K562 (cell line): ENCODE measurements around the gene ZNF618. TPM values are rescaled to one million over a fixed set of nuclear protein-coding genes. Genes with fewer than 3 reads are reported as not detected.

Experiments used
- ATAC-seq: fragments of 200-7000 bp; cut with Tn5 transposase; 3 replicates; pipeline ENCODE4 v1.9.1; 2020; ENCODE audit warnings: moderate library complexity
- BruUV-seq: library from RNA; stranded (reverse); fragments of 400-500 nt; replicated peaks from 2 replicates; lab custom pipeline; 2021; lab: Mats Ljungman, UMichigan
- CTCF ChIA-PET: fragments of 300-600 bp; formaldehyde crosslinking; extraction: SDS; loops from one replicate; lab custom pipeline; 2021; ENCODE audit warnings: low intra/inter-chr PET ratio; lab: Yijun Ruan, JAX
- POLR2A ChIA-PET: fragments of 300-600, 350-650 bp; sonication (Branson Sonifier 250); formaldehyde crosslinking; extraction: SDS; loops from one replicate; lab custom pipeline; 2021; ENCODE audit warnings: antibody characterized with exemption, inconsistent platforms; lab: Yijun Ruan, JAX
- DNase-seq, 4 experiments: peaks; one replicate each; pipeline versions ENCODE4 v3.0.0 to v3.0.0-alpha.2; 2011 to 2018; ENCODE audit warnings: low spot score in 3 of 4, mixed read lengths in 3 of 4; ENCODE audit errors: extremely low read depth in 1 of 4
- FAIRE-seq: peaks from 2 replicates; lab custom pipeline; 2011; peaks lifted over from hg19 to GRCh38; lab: Jason Lieb, UNC
- H2AFZ ChIP-seq: 2 replicates; pipeline ENCODE4 v1.6.0; 2011; ENCODE audit warnings: low read depth, low read length, control low read depth, inconsistent platforms
- H3K27ac ChIP-seq: fragments of 200-600 bp; 3 replicates; pipeline ENCODE4 v1.8.0; 2011; ENCODE audit warnings: low read depth, mild to moderate bottlenecking, control low read depth, inconsistent platforms, low read length, moderate library complexity, mixed read lengths; ENCODE audit errors: extremely low read depth
- H3K27me3 ChIP-seq, 2 experiments: fragments of 300-600 bp in 1 of 2; 2 replicates in 1 of 2; 3 replicates in 1 of 2; pipeline versions ENCODE4 v1.6.0 to v1.8.0; 2011; ENCODE audit warnings: inconsistent platforms in 2 of 2, low read length in 2 of 2, mild to moderate bottlenecking in 1 of 2, mixed read lengths in 1 of 2, moderate library complexity in 1 of 2; ENCODE audit not compliant: control insufficient read depth in 2 of 2, insufficient read depth in 2 of 2
- H3K36me3 ChIP-seq: fragments of 300-600 bp; 3 replicates; pipeline ENCODE4 v1.8.0; 2011; ENCODE audit warnings: mild to moderate bottlenecking, low read length, inconsistent platforms; ENCODE audit not compliant: control insufficient read depth, insufficient read depth
- H3K4me1 ChIP-seq, 2 experiments: fragments of 200-600 bp in 1 of 2; replicated peaks in 1 of 2; 2 replicates in 1 of 2; 3 replicates in 1 of 2; pipeline versions ENCODE4 v1.5.1 to v1.8.0; 2011; ENCODE audit warnings: inconsistent platforms in 2 of 2, low read length in 2 of 2, mild to moderate bottlenecking in 1 of 2, mixed read lengths in 1 of 2, moderate library complexity in 1 of 2; ENCODE audit not compliant: control insufficient read depth in 2 of 2, insufficient read depth in 2 of 2
- H3K4me2 ChIP-seq: 2 replicates; pipeline ENCODE4 v1.6.1; 2011; ENCODE audit warnings: low read length, control low read depth, inconsistent platforms, mixed read lengths; ENCODE audit not compliant: insufficient read depth
- H3K4me3 ChIP-seq: fragments of 200-600 bp; sonication (generic), shearing (Covaris generic); 2 replicates; pipeline ENCODE4 v1.5.1; 2016; ENCODE audit warnings: control low read depth, inconsistent platforms
- H3K79me2 ChIP-seq: fragments of 200-600 bp; 3 replicates; pipeline ENCODE4 v1.8.0; 2011; ENCODE audit warnings: low read length, inconsistent platforms; ENCODE audit not compliant: control insufficient read depth, insufficient read depth
- H3K9ac ChIP-seq, 2 experiments: 2 replicates each; pipeline versions ENCODE4 v1.6.0 to v1.6.1; 2011; ENCODE audit warnings: low read depth in 2 of 2, low read length in 2 of 2, control low read depth in 1 of 2, inconsistent platforms in 1 of 2, mild to moderate bottlenecking in 1 of 2, mixed read lengths in 1 of 2; ENCODE audit not compliant: insufficient read depth in 1 of 2
- H3K9me1 ChIP-seq: one replicate; pipeline ENCODE4 v1.6.0; 2011; ENCODE audit warnings: inconsistent platforms, mild to moderate bottlenecking, low read length, moderate library complexity; ENCODE audit not compliant: control insufficient read depth, insufficient read depth
- H3K9me3 ChIP-seq: replicated peaks from 2 replicates; pipeline ENCODE4 v1.5.1; 2011; ENCODE audit warnings: low read depth, low read length, inconsistent platforms; ENCODE audit not compliant: control insufficient read depth, insufficient read depth
- H4K20me1 ChIP-seq: replicated peaks from 2 replicates; pipeline ENCODE4 v1.6.1; 2011; ENCODE audit warnings: low read length, inconsistent platforms, mixed read lengths; ENCODE audit not compliant: control insufficient read depth, insufficient read depth
- ADNP ChIP-seq: fragments of 200-800 bp; sonication (Bioruptor generic); IDR thresholded peaks from 2 replicates; pipeline ENCODE4 v1.6.1; 2016; ENCODE audit warnings: missing genetic modification characterization, missing compliant biosample characterization
- EGR1 ChIP-seq: fragments of 450-650 bp; conservative IDR thresholded peaks from 2 replicates; pipeline ENCODE4 v1.6.1; 2017; ENCODE audit warnings: mild to moderate bottlenecking
- ELK1 ChIP-seq: sonication (generic); formaldehyde crosslinking; IDR thresholded peaks from 2 replicates; pipeline ENCODE4 v1.8.1; 2022; ENCODE audit warnings: missing genetic modification reagents
- GABPB2 ChIP-seq: fragments of 250-450 bp; sonication (Bioruptor Pico); conservative IDR thresholded peaks from 2 replicates; pipeline ENCODE4 v1.5.1; 2021; ENCODE audit warnings: mild to moderate bottlenecking
- MCM3 ChIP-seq: fragments of 450-650 bp; IDR thresholded peaks from 2 replicates; pipeline ENCODE4 v1.6.1; 2016
- POLR2G ChIP-seq: fragments of 200-400 bp; formaldehyde crosslinking; IDR thresholded peaks from 2 replicates; pipeline ENCODE4 v1.6.1; 2017; ENCODE audit warnings: low read depth, mild to moderate bottlenecking, antibody characterized with exemption, low read length, moderate library complexity
- RERE ChIP-seq: sonication (generic); formaldehyde crosslinking; IDR thresholded peaks from 2 replicates; pipeline ENCODE4 v1.8.0; 2023; ENCODE audit warnings: missing genetic modification reagents, mild to moderate bottlenecking, borderline replicate concordance
- SMARCE1 ChIP-seq: fragments of 450-650 bp; IDR thresholded peaks from 2 replicates; pipeline ENCODE4 v1.7.1; 2016; ENCODE audit warnings: mild to moderate bottlenecking
- ZNF146 ChIP-seq: IDR thresholded peaks from one replicate; pipeline ENCODE4 v1.6.1; 2018; ENCODE audit warnings: missing compliant biosample characterization; ENCODE audit not compliant: unreplicated experiment
- ZNF253 ChIP-seq: fragments of 250-450 bp; sonication (Bioruptor Pico); conservative IDR thresholded peaks from 2 replicates; pipeline ENCODE4 v1.6.1; 2021; ENCODE audit warnings: mild to moderate bottlenecking
- WGBS: fragments of 100-300 bp; shearing (Covaris generic); methylation state at CpG from one replicate; pipeline ENCODE4 v1.1.6; 2016; ENCODE audit warnings: low coverage, mixed read lengths; ENCODE audit not compliant: insufficient coverage; ENCODE audit errors: missing lambda C conversion rate; 5-methylcytosine and 5-hydroxymethylcytosine counted together
- in situ Hi-C: fragments of 300-500 bp; cut with MboI; formaldehyde crosslinking; loops from 4 replicates; pipeline ENCODE4 v1.15.0; 2018; ENCODE audit warnings: inconsistent platforms, mixed read lengths
- intact Hi-C: fragments of 100-400 bp; cut with micrococcal nuclease; formaldehyde crosslinking; loops from 2 replicates; pipeline ENCODE4 v1.14.2; 2022
- polyA plus RNA-seq, 8 experiments: library from polyadenylated mRNA; depleted of rRNA in 4 of 8; stranded (reverse) in 5 of 8; unstranded in 3 of 8; fragments of >200 nt; fragmentation: Nextera tagmentation in 2 of 8; fragmentation: Illumina TruSeq in 1 of 8; extraction: Ambion mirVana in 2 of 8; extraction: Trizol in 1 of 8; gene quantifications; 2 replicates each; pipeline versions ENCODE4 v1.2.1 to v1.2.3, GENCODE V29; 2011 to 2014; ENCODE audit warnings: inconsistent platforms in 1 of 8, missing spikeins in 1 of 8
- total RNA-seq, 7 experiments: library from RNA; depleted of rRNA in 6 of 7; stranded (reverse); fragments of >200 nt in 6 of 7; fragmentation: Illumina TruSeq in 2 of 7; extraction: Trizol in 2 of 7; gene quantifications; 2 replicates each; pipeline versions ENCODE4 v1.2.1 to v1.2.3, GENCODE V29; 2011 to 2021; ENCODE audit warnings: low replicate concordance in 1 of 7
- TF ChIP-seq, protein P1 (sequence below): IDR thresholded peaks from 2 replicates; pipeline ENCODE4 v1.6.1; 2011; ENCODE audit warnings: borderline replicate concordance, low read depth, mild to moderate bottlenecking, moderate library complexity, low read length; ENCODE audit not compliant: insufficient read depth, poor library complexity, severe bottlenecking

ZNF618 gene
- total and polyA plus RNA-seq, 9 of the 15 experiments (the other 6 are each of a cell fraction or from before 2014, with no cell fraction given): 0.08 to 13.7 (median 3.4) TPM

DNA sequence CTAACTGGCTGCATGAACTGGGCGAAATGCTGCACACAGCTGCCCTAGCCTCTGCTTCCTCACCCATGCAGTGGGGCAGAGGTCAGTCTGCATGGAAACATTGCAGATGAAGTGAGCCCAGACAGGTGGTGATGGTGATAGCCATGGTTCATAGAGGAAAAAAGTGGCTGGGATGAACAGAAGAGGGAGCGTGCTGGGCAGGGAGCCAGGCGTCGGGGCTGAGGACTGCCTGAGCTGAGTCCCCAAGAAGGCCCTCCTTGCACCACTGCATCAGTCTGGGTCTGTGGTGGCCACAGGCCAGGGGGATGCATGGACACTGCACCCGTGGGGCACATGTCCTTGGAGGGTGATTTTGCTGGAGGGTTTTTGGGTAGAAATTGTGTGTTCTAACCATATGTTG, 121.5 kb downstream of the ZNF618 start:
- Histone ChIP-seq H3K9me1 (no peaks in the 10 kb centered on the region), H3K4me3 (no peak overlapping the region), H3K36me3 (peaks cover 3% of the 10 kb centered on the region; the same call in 2 of the 3 replicates), H4K20me1 (no peaks in the 10 kb centered on the region; the same call in 1 of the 2 replicates), H3K4me2 (no peak overlapping the region), H3K4me1 (peaks cover 0 to 6% of the 10 kb centered on the region in 2 experiments; a peak in 1 of 5 replicates), H3K9me3 (no peaks in the 10 kb centered on the region), H2AFZ (no peak overlapping the region)
- ATAC-seq (no peak), DNase-seq (no peak), FAIRE-seq (no peak)
- no TSS peak for BruUV-seq
- in situ Hi-C loops: no loop called here
- WGBS: 35% methylated on average over 3 of the region's 5 CpGs
- CTCF ChIA-PET: no interaction called here
- intact Hi-C loops: no loop called here
- POLR2A ChIA-PET: no interaction called here
- TF ChIP-seq SMARCE1 (no peak), GABPB2 (CRISPR knock-in tag) (no peak), ADNP (tag) (no peak), EGR1 (no peak), POLR2G (no peak), RERE (CRISPR knock-in tag) (no peak), ZNF146 (no peak), MCM3 (no peak), ELK1 (no peak), ZNF253 (CRISPR knock-in tag) (no peak)
- TF ChIP-seq, protein P1, sequence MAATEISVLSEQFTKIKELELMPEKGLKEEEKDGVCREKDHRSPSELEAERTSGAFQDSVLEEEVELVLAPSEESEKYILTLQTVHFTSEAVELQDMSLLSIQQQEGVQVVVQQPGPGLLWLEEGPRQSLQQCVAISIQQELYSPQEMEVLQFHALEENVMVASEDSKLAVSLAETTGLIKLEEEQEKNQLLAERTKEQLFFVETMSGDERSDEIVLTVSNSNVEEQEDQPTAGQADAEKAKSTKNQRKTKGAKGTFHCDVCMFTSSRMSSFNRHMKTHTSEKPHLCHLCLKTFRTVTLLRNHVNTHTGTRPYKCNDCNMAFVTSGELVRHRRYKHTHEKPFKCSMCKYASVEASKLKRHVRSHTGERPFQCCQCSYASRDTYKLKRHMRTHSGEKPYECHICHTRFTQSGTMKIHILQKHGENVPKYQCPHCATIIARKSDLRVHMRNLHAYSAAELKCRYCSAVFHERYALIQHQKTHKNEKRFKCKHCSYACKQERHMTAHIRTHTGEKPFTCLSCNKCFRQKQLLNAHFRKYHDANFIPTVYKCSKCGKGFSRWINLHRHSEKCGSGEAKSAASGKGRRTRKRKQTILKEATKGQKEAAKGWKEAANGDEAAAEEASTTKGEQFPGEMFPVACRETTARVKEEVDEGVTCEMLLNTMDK: no peak
- TF ChIP-seq, all 486 proteins: peak for 0
- Histone ChIP-seq H3K79me2 (no peaks in the 10 kb centered on the region), H3K27ac (no peak overlapping the region), H3K9ac (no peak overlapping the region), H3K27me3 (no peaks in the 10 kb centered on the region)
